BLaER1 treated with 17β-estradiol and CSF1 and Interleukin-3, amounts not matched to agents 10 nM and 100 nM (cell line): Measurements from ENCODE around the gene UBL5.

ENCODE experiments used
- H3K27ac ChIP-seq, 11 experiments: shearing (Covaris generic); formaldehyde crosslinking; 2 replicates each; pipeline ENCODE4 v1.8.1; 2022
- H3K27me3 ChIP-seq, 11 experiments: shearing (Covaris generic); formaldehyde crosslinking; 2 replicates each; pipeline ENCODE4 v1.8.1; 2022
- H3K36me3 ChIP-seq, 11 experiments: shearing (Covaris generic); formaldehyde crosslinking; 2 replicates each; pipeline ENCODE4 v1.8.1; 2022
- H3K4me1 ChIP-seq, 10 experiments: shearing (Covaris generic); formaldehyde crosslinking; 2 replicates each; pipeline ENCODE4 v1.8.1; 2022
- H3K4me2 ChIP-seq, 11 experiments: shearing (Covaris generic); formaldehyde crosslinking; 2 replicates each; pipeline ENCODE4 v1.8.1; 2022
- H3K4me3 ChIP-seq, 10 experiments: shearing (Covaris generic); formaldehyde crosslinking; 2 replicates each; pipeline ENCODE4 v1.8.1; 2022
- H3K9ac ChIP-seq, 11 experiments: shearing (Covaris generic); formaldehyde crosslinking; 2 replicates each; pipeline ENCODE4 v1.8.1; 2022
- H3K9me3 ChIP-seq, 11 experiments: shearing (Covaris generic); formaldehyde crosslinking; replicated peaks in 1 of 11; 2 replicates each; pipeline ENCODE4 v1.8.1; 2022
- H4K20me1 ChIP-seq, 11 experiments: shearing (Covaris generic); formaldehyde crosslinking; 2 replicates each; pipeline ENCODE4 v1.8.1; 2022
- Cebpa-rat ChIP-seq, 11 experiments: shearing (Covaris generic); IDR thresholded peaks; 2 replicates each; pipeline ENCODE4 v1.8.1; 2022

Gene UBL5

DNA sequence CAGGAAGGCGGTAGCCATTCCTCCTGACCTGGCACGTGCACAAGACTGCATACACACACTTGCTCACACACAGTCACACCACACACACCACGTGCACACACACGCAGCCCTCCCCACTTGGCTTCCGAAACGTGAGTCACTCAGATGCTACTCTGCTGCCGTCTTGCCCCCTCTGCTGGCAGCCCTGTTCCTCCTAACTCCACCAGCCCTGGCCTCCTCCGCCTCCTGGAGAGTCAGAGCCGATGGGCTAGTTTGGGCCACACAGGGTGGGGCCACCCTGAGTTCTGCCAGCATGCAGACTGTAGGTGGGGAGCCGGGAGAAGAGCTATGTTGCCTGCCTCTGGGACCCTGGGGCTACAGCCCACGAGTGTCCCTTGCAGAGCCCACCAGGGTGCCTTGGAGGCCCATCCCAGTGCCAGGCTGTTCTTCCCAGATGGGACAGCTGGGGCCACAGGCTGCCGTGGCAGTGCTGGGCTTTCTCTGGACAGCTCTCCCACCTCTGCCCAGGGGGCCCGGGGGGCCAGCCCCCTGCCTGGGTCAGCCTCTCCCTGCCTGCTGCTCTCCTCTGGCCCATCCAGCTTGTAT is 19.5 kb downstream of the UBL5 start:
- Histone ChIP-seq H3K9ac (peak overlapping the region in 2 of 11 experiments; percentile 9 to 37; a peak in 1 of 22 replicates), H3K4me1 (no peaks in the 10 kb centered on the region), H3K27me3 (no peaks in the 10 kb centered on the region), H3K27ac (no peak overlapping the region), H3K4me2 (no peak overlapping the region), H3K9me3 (peaks cover 0 to 19% (median 0%) of the 10 kb centered on the region in 11 experiments; a peak in 8 of 22 replicates), H3K4me3 (no peak overlapping the region), H4K20me1 (peaks cover 16 to 85% (median 59%) of the 10 kb centered on the region in 11 experiments; a peak in 20 of 22 replicates), H3K36me3 (peaks cover 77 to 96% (median 85%) of the 10 kb centered on the region in 11 experiments)
- no peak for TF ChIP-seq Cebpa-rat (IDR thresholded peaks at IDR 0.05)

DNA sequence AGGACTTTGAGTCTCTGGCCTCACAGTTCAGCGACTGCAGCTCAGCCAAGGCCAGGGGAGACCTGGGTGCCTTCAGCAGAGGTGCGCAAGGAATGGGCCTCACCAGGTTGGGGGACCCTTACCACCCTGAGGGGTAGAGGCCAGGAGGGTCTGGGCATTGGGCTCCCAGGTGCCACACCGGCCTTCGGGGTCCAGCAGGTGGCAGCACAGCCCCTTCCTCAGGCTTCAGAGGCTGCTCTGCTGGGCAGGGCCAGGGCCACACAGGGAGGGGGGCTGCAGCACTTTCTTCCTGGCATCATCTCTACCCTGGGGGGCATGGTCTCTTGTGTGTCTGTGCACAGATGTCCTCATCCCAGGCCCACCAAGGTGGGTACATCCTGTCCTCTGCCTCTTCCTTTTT is 20.3 kb downstream of the UBL5 start:
- peaks cover 16 to 77% (median 55%) of the 10 kb centered on the region in 11 experiments; a peak in 20 of 22 replicates for H4K20me1 ChIP-seq
- peaks cover 0 to 11% (median 0%) of the 10 kb centered on the region in 11 experiments; a peak in 8 of 22 replicates for H3K9me3 ChIP-seq
- no peaks in the 10 kb centered on the region for H3K4me1 ChIP-seq
- no peak overlapping the region for H3K4me3 ChIP-seq
- peak overlapping the region in 1 of 11 experiments; percentile 26; a peak in 1 of 22 replicates for H3K9ac ChIP-seq
- H3K36me3 ChIP-seq: peaks cover 68 to 90% (median 76%) of the 10 kb centered on the region in 11 experiments
- H3K27me3 ChIP-seq: no peaks in the 10 kb centered on the region
- H3K4me2 ChIP-seq: no peak overlapping the region
- TF ChIP-seq Cebpa-rat (IDR thresholded peaks at IDR 0.05): no peak
- no peak overlapping the region for H3K27ac ChIP-seq

DNA sequence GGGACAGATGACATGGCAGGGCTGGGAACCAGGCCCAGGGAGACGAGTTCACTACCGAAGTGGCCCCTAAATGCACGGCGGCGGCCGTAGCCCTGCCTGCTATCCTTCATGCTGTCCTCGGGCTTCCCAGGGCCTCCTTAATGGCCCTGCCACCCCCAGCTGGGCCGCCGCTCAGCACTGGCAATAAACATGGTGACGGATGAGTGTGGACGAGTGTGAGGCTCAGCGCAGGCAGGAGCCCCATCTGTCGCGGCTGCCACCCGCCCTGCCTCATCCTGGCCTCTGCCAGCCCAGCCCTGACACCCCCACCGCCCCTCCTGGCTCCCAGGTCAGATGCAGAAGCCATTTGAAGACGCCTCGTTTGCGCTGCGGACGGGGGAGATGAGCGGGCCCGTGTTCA is 21.0 kb downstream of the UBL5 start:
- no peaks in the 10 kb centered on the region for H3K27me3 ChIP-seq
- no peak overlapping the region for H3K4me2 ChIP-seq
- peaks cover 61 to 87% (median 69%) of the 10 kb centered on the region in 11 experiments for H3K36me3 ChIP-seq
- H3K4me1 ChIP-seq: no peaks in the 10 kb centered on the region
- H3K9me3 ChIP-seq: peaks cover 0 to 4% (median 0%) of the 10 kb centered on the region in 11 experiments; a peak in 7 of 22 replicates
- H3K4me3 ChIP-seq: no peak overlapping the region
- no peak overlapping the region for H3K9ac ChIP-seq
- no peak overlapping the region for H3K27ac ChIP-seq
- TF ChIP-seq Cebpa-rat (IDR thresholded peaks at IDR 0.05): no peak
- H4K20me1 ChIP-seq: peaks cover 16 to 72% (median 53%) of the 10 kb centered on the region in 11 experiments; a peak in 20 of 22 replicates

DNA sequence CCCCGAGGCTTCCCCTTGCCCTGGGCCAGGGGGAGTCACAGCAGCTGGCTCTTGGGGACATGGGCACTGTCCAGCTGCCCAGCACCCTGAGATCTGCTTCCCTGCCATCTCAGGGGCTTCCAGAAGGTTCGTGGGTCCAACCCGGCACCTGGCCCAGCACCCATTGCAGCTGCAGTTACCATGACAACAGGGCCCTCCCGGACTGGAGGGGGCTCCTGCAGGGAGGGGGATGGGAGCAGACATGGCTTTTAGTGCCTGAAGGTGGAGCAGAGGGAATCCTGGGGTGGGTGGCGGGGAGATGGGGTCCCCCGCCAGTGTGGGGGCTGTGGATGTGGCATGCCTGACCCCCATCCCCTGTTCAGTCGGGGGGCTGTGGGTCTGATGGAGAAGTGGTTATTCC is 22.1 kb downstream of the UBL5 start:
- Histone ChIP-seq H3K36me3 (peaks cover 51 to 77% (median 62%) of the 10 kb centered on the region in 11 experiments), H3K4me3 (no peak overlapping the region), H3K27me3 (no peaks in the 10 kb centered on the region), H3K9ac (no peak overlapping the region), H3K27ac (no peak overlapping the region), H4K20me1 (peaks cover 16 to 61% (median 44%) of the 10 kb centered on the region in 11 experiments; a peak in 20 of 22 replicates), H3K4me2 (no peak overlapping the region), H3K4me1 (no peaks in the 10 kb centered on the region), H3K9me3 (no peaks in the 10 kb centered on the region)
- no peak for TF ChIP-seq Cebpa-rat (IDR thresholded peaks at IDR 0.05)

DNA sequence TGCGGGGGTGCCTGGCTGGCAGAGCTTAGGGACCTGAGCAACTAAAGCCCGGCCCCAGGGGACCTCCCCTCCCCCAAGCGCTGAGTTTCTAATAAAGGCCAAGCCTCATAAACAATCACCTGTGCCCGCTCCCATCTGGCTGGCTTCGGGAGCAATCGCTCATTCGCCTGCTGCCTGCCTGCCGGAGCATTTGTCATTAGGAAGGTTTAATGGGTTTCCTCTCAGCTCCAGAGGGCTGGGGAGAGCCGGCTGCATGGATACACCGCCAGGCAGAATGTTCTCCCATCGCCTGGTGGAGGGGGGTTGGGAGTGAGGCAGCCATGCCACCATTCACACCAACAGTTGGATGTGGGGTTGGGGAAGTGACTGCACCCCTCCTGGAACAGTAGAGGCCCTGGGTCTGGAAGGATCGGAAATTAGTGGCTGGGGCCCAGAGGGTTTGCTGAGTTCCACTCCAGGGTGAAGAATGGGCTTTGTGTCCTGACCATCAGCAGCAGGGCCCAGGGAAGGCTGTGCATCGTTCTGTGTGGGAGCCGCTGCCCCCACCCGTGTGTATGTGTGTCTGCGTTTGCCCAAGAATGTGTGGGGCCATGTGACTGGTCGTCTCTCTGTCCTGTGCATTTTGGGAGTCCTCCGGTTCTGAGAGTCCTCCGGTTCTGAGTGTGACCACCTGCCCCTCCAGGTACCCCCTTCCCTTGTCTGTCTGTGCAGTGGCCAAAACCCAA is 22.7 kb downstream of the UBL5 start:
- peaks cover 45 to 71% (median 56%) of the 10 kb centered on the region in 11 experiments; a peak in 21 of 22 replicates for H3K36me3 ChIP-seq
- H3K9ac ChIP-seq: no peak overlapping the region
- H3K27ac ChIP-seq: no peak overlapping the region
- peaks cover 16 to 57% (median 39%) of the 10 kb centered on the region in 11 experiments; a peak in 20 of 22 replicates for H4K20me1 ChIP-seq
- no peak for TF ChIP-seq Cebpa-rat (IDR thresholded peaks at IDR 0.05)
- no peaks in the 10 kb centered on the region for H3K4me1 ChIP-seq
- H3K4me3 ChIP-seq: no peak overlapping the region
- H3K27me3 ChIP-seq: no peaks in the 10 kb centered on the region
- H3K9me3 ChIP-seq: no peaks in the 10 kb centered on the region
- H3K4me2 ChIP-seq: no peak overlapping the region

DNA sequence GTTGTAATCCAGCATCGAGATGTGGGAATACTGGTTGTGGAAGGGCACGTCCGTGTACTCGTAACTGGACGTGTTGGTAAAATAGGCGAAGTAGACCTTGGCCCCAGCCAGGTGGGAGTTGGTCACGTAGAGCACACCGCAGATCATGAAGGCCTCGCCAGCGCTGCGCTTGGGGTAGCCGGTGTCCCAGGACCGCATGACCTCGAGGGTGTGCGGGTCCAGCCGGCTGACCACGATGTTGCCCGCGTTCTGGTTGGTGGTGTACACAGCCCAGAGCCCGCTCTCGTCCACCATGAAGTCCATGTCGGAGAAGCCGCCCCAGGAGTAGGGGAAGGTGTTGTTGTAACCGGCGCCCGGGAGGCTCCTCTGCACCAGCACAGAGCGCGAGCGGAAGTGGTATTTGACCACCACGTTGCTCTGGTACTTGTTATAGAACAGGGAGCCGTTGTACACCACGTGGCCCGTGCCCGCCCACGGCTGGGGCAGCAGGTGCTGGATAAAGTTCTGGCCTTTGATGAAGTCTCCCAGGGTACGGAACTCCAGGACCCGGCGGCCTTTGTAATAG is 26.6 kb downstream of the UBL5 start:
- peaks cover 11 to 18% (median 14%) of the 10 kb centered on the region in 10 experiments; a peak in 19 of 20 replicates for H3K4me1 ChIP-seq
- TF ChIP-seq Cebpa-rat (IDR thresholded peaks at IDR 0.05): no peak
- no peaks in the 10 kb centered on the region for H3K9me3 ChIP-seq
- H4K20me1 ChIP-seq: peaks cover 0 to 18% (median 2%) of the 10 kb centered on the region in 11 experiments; a peak in 7 of 22 replicates
- no peak overlapping the region for H3K27ac ChIP-seq
- no peaks in the 10 kb centered on the region for H3K27me3 ChIP-seq
- H3K4me3 ChIP-seq: no peak overlapping the region
- peaks cover 7 to 31% (median 23%) of the 10 kb centered on the region in 11 experiments; a peak in 19 of 22 replicates for H3K36me3 ChIP-seq
- no peak overlapping the region for H3K9ac ChIP-seq
- H3K4me2 ChIP-seq: no peak overlapping the region

DNA sequence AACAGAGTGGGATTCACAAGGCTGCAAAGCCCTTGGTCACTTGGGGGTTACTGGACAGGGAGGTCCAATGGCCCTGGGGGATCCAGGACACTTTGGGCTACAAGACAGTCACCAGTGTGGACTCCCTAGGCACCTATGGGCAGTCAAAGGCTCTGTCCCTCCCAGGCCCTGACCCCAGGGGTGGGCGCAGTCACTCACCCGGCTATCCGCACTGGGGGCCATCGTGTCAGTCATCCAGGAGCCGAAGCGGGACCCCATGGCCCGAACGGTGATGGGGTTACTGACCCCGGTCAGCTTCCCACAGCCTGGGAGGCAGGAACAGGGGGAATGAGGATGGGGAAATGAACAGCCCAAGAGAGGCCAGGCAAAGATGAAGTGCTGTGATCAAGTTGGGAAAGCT is 28.9 kb downstream of the UBL5 start:
- H3K4me2 ChIP-seq: no peak overlapping the region
- H3K9ac ChIP-seq: no peak overlapping the region

DNA sequence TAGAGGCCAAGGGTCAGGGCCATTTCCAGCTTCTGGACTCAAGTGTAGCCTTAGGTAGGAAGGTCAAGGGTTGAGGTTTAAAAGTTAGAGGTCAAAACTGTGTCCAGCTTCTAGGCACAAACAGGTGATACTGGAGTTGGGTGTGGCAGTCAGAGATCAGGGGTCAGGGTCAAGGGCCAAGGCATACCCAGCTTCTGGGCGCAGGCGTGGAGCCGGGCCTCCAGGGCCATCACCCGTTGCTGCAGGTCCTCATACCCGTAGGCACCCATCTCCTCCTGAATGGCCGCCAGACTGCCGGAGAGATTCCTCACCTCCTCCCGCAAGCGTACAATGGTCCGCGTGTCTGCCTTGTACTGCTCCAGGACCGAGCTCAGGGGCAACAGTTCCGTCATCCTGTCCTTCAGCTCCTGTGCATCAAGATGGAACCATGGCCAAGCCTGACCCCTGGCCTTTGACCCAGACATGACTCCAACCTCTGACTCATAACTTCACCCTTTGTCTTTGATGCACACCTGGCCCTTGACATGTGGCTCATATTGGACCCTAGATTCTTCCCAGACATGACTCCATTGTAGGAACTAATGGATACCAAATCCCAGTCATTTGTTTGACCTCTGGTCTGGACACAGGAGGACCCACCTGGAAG is 29.5 kb downstream of the UBL5 start:
- Histone ChIP-seq H3K27ac (no peak overlapping the region), H3K9ac (no peak overlapping the region), H3K36me3 (peaks cover 0 to 15% (median 7%) of the 10 kb centered on the region in 11 experiments; a peak in 6 of 22 replicates), H3K4me1 (peaks cover 11 to 18% (median 14%) of the 10 kb centered on the region in 10 experiments; a peak in 19 of 20 replicates), H3K4me2 (peak overlapping the region in 5 of 11 experiments; percentile 36 to 60 (median 40); a peak in 8 of 22 replicates), H3K27me3 (no peaks in the 10 kb centered on the region), H4K20me1 (peaks cover 0 to under 1% (median 0%) of the 10 kb centered on the region in 11 experiments; a peak in 1 of 22 replicates), H3K9me3 (no peaks in the 10 kb centered on the region), H3K4me3 (no peak overlapping the region)
- TF ChIP-seq Cebpa-rat (IDR thresholded peaks at IDR 0.05): no peak

More for the DNA sequence above, 28.9 kb downstream of the UBL5 start:
- peaks cover 0 to 6% (median 0%) of the 10 kb centered on the region in 11 experiments; a peak in 2 of 22 replicates for H4K20me1 ChIP-seq
- H3K36me3 ChIP-seq: peaks cover 0 to 17% (median 11%) of the 10 kb centered on the region in 11 experiments; a peak in 6 of 22 replicates
- TF ChIP-seq Cebpa-rat (IDR thresholded peaks at IDR 0.05): no peak
- H3K4me3 ChIP-seq: no peak overlapping the region
- peaks cover 11 to 18% (median 14%) of the 10 kb centered on the region in 10 experiments; a peak in 19 of 20 replicates for H3K4me1 ChIP-seq
- no peaks in the 10 kb centered on the region for H3K27me3 ChIP-seq
- H3K27ac ChIP-seq: no peak overlapping the region
- H3K9me3 ChIP-seq: no peaks in the 10 kb centered on the region
